Gastroesophageal sphincter (tissue), 4 donors: ENCODE results near the gene MEIKIN. TPM values are rescaled to one million over a fixed set of nuclear protein-coding genes. Genes with fewer than 3 reads are reported as not detected.

Experiments
- ATAC-seq: fragments of 150-250 bp; one replicate; pipeline ENCODE4 v1.9.1; 2016; ENCODE audit warnings: mild to moderate bottlenecking, moderate library complexity
- H3K27ac ChIP-seq, 4 donors: fragments of 200-600 bp; sonication (generic) in 3 of 4; 1 replicate in 3 of 4; 2 replicates in 1 of 4; pipeline ENCODE4 v1.5.1; 2016 to 2019
- H3K27me3 ChIP-seq: fragments of 200-600 bp; sonication (generic); one replicate; pipeline ENCODE4 v1.5.1; 2019
- H3K36me3 ChIP-seq, 2 donors: fragments of 200-600 bp; sonication (generic); one replicate each; pipeline ENCODE4 v1.5.1; 2019; ENCODE audit warnings: control low read depth in 1 of 2
- H3K4me1 ChIP-seq, 3 donors: fragments of 200-600 bp; sonication (generic); 1 replicate in 2 of 3; 2 replicates in 1 of 3; pipeline ENCODE4 v1.5.1; 2016 to 2019; ENCODE audit warnings: control low read depth in 2 of 3
- H3K4me3 ChIP-seq, 2 donors: fragments of 200-600 bp; sonication (generic); one replicate each; pipeline ENCODE4 v1.5.1; 2019; ENCODE audit warnings: mild to moderate bottlenecking in 1 of 2, moderate library complexity in 1 of 2
- H3K9me3 ChIP-seq, 3 donors: fragments of 200-600 bp; sonication (generic); one replicate each; pipeline ENCODE4 v1.5.1; 2017 to 2019; ENCODE audit warnings: control low read depth in 2 of 3
- EP300 ChIP-seq: sonication (generic); formaldehyde crosslinking; IDR thresholded peaks from one replicate; pipeline ENCODE4 v1.6.1; 2017; ENCODE audit warnings: antibody characterized with exemption, mild to moderate bottlenecking
- POLR2A ChIP-seq, 2 donors: fragments of 450-650 bp; IDR thresholded peaks; one replicate each; pipeline ENCODE4 v1.6.1; 2017; ENCODE audit warnings: antibody characterized with exemption in 2 of 2, mild to moderate bottlenecking in 2 of 2, moderate library complexity in 1 of 2
- POLR2AphosphoS5 ChIP-seq: sonication (generic); formaldehyde crosslinking; IDR thresholded peaks from one replicate; pipeline ENCODE4 v1.6.1; 2017; ENCODE audit warnings: antibody characterized with exemption
- WGBS, 2 donors: methylation state at CpG; one replicate each; pipeline ENCODE4 v1.1.5; 2018; ENCODE audit warnings: low coverage in 1 of 2; 5-methylcytosine and 5-hydroxymethylcytosine counted together
- total RNA-seq, 4 donors: library from RNA; depleted of rRNA; stranded (reverse); fragments of >200 nt; gene quantifications; one replicate each; pipeline ENCODE4 v1.1.0, GENCODE V29; 2016
- TF ChIP-seq, protein P1 (sequence below), 4 experiments: fragments of 200-600 bp in 2 of 4; fragments of 450-650 bp in 2 of 4; sonication (generic) in 1 of 4; IDR thresholded peaks; one replicate each; pipeline ENCODE4 v1.5.1; 2017 to 2019; ENCODE audit warnings: antibody characterized with exemption in 4 of 4, mild to moderate bottlenecking in 2 of 4, moderate library complexity in 2 of 4

MEIKIN gene
- total RNA-seq, 4 donors from 2014 or later: 0.66 to 4.0 TPM; not detected in 2

DNA sequence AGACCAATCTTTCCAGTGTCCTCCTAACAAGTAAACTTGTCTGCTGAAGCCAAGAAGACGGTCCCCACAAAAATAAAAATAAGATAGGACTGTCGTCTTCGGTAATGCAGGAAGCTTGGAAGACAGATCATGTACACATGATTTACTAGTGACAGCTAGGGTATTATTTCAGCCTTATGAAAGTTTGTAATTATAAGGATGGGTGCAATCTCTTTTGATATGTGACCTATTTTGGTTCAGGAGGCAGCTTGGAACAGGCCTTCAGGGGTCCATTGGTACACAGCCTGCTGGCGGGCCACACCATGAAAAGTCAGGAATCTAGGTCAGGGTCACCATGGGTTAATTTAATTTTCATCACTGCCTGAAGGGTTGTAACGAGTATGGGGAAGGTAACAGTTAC, 13.7 kb upstream of the MEIKIN start:
- no peak for ATAC-seq
- Histone ChIP-seq H3K36me3 (no peaks in the 10 kb centered on the region), H3K9me3 (no peaks in the 10 kb centered on the region), H3K27ac (no peak overlapping the region), H3K4me3 (no peak overlapping the region), H3K4me1 (no peaks in the 10 kb centered on the region), H3K27me3 (no peaks in the 10 kb centered on the region)
- no peak for TF ChIP-seq POLR2A (IDR thresholded peaks at IDR 0.05)
- no peak for TF ChIP-seq EP300
- TF ChIP-seq POLR2AphosphoS5: no peak
- TF ChIP-seq, protein P1, sequence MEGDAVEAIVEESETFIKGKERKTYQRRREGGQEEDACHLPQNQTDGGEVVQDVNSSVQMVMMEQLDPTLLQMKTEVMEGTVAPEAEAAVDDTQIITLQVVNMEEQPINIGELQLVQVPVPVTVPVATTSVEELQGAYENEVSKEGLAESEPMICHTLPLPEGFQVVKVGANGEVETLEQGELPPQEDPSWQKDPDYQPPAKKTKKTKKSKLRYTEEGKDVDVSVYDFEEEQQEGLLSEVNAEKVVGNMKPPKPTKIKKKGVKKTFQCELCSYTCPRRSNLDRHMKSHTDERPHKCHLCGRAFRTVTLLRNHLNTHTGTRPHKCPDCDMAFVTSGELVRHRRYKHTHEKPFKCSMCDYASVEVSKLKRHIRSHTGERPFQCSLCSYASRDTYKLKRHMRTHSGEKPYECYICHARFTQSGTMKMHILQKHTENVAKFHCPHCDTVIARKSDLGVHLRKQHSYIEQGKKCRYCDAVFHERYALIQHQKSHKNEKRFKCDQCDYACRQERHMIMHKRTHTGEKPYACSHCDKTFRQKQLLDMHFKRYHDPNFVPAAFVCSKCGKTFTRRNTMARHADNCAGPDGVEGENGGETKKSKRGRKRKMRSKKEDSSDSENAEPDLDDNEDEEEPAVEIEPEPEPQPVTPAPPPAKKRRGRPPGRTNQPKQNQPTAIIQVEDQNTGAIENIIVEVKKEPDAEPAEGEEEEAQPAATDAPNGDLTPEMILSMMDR (IDR thresholded peaks at IDR 0.05): no peak
- WGBS, 2 donors: 88 to 93% methylated on average over 2 to 5 of the region's 5 CpGs

DNA sequence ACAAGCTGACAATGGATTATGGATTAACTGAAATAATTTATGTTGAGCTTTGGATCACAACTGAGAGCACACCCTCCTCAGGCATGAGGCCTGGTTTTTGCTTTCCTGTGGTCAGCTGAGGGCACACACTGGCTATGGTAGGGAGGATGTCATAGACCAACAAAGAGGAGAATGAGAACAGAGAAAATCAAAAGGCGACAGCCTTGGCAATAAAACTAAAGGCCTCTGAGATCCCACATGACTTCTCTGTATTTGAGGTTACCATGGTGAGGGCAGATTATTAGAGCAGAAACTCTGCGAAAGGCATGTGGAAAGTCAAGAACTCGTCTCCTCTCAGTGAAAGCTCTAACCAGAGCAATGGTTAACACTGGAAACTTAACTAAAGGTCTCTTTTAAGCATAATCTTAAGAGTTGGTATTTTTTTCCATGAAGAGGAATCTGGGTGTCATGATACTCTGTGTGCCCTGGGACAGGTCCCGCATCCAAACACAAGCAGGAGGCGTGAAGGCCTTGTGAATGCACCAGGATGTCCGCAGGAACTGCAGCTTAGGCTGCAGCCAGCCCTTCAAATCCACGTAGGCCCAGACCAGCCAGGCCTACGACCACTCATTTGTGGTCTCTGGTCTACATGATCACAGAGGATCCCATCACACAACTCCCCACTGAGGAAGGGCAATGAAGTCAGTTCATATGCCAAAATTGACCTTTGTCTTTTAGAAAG, 12.4 kb upstream of the MEIKIN start:
- 73 to 94% methylated on average over 5 to 7 of the region's 8 CpGs for WGBS, 2 donors
- no peak for ATAC-seq
- H3K36me3 ChIP-seq: no peaks in the 10 kb centered on the region

DNA sequence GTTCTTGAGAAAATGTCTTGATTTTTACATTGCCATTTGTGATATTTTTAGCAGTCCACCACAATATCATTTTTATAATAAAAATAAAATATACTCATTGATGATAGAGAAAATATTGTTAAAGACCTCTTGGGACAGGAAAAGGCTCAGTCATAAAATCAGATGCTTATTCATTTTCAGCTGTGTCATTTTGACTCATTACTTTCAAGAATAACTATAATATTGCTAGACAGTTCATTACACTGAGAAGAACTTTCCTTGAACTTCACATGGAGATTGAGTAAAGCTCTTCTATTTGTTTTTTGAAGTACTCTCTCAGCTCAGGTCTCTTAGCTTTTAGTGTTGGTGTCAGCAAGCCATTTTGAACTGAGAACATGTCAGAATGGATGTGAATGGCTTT, 8.5 kb upstream of the MEIKIN start:
- Histone ChIP-seq H3K4me1 (no peaks in the 10 kb centered on the region), H3K36me3 (no peaks in the 10 kb centered on the region), H3K4me3 (no peak overlapping the region), H3K27me3 (no peaks in the 10 kb centered on the region), H3K9me3 (no peaks in the 10 kb centered on the region), H3K27ac (no peak overlapping the region)
- TF ChIP-seq, protein P1 (IDR thresholded peaks at IDR 0.05): no peak
- TF ChIP-seq POLR2A (IDR thresholded peaks at IDR 0.05) (no peak), POLR2AphosphoS5 (no peak), EP300 (no peak)
- ATAC-seq: no peak

More for the DNA sequence above, 12.4 kb upstream of the MEIKIN start:
- Histone ChIP-seq H3K27ac (no peak overlapping the region), H3K9me3 (no peaks in the 10 kb centered on the region), H3K4me1 (no peaks in the 10 kb centered on the region), H3K4me3 (no peak overlapping the region), H3K27me3 (no peaks in the 10 kb centered on the region)
- no peak for TF ChIP-seq POLR2AphosphoS5
- TF ChIP-seq, protein P1 (IDR thresholded peaks at IDR 0.05): no peak
- TF ChIP-seq POLR2A (IDR thresholded peaks at IDR 0.05): no peak
- no peak for TF ChIP-seq EP300

- Histone ChIP-seq H3K4me3 (no peak overlapping the region), H3K27me3 (no peaks in the 10 kb centered on the region), H3K9me3 (no peaks in the 10 kb centered on the region), H3K36me3 (no peaks in the 10 kb centered on the region), H3K4me1 (no peaks in the 10 kb centered on the region), H3K27ac (no peak overlapping the region)
- 82 to 85% methylated on average over 3 of the region's 3 CpGs for WGBS, 2 donors
- ATAC-seq: no peak
- TF ChIP-seq, protein P1 (IDR thresholded peaks at IDR 0.05): no peak
- TF ChIP-seq EP300: no peak
- TF ChIP-seq POLR2AphosphoS5: no peak
- no peak for TF ChIP-seq POLR2A (IDR thresholded peaks at IDR 0.05)
Observed at GRCh38 chr5:131952301-131952857, 6.9 kb upstream of the MEIKIN start.

DNA sequence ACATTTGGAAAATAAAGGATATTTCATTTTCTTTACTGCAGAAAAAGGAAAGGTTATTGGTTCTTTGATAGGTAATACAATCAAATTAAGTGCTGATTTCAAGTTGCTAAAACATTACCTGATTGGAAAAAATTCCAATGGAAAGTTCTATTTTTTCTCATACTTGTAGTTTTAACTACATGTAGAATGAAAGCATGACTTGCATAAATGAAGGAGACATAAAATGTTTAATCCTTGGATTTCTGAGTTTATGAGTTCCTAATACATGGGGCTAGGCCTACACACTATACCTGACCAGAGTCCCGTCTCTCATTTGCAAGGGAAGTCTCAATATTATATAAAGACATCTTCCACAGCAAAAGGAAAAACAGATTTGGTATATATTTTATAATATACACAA, 5.2 kb upstream of the MEIKIN start:
- no peaks in the 10 kb centered on the region for H3K36me3 ChIP-seq
- H3K27ac ChIP-seq: no peak overlapping the region
- no peaks in the 10 kb centered on the region for H3K9me3 ChIP-seq
- ATAC-seq: no peak
- no peaks in the 10 kb centered on the region for H3K4me1 ChIP-seq
- H3K4me3 ChIP-seq: no peak overlapping the region
- no peaks in the 10 kb centered on the region for H3K27me3 ChIP-seq
- TF ChIP-seq, protein P1 (IDR thresholded peaks at IDR 0.05): no peak
- TF ChIP-seq POLR2AphosphoS5 (no peak), EP300 (no peak), POLR2A (IDR thresholded peaks at IDR 0.05) (no peak)
- 73 to 100% methylated on average over 1 of the region's 1 CpG for WGBS, 2 donors
